Bronchial epithelial cell (primary cell): ENCODE measurements around the gene PCNX2. TPM values are rescaled to one million over a fixed set of nuclear protein-coding genes. Genes with fewer than 3 reads are reported as not detected.

ENCODE experiments used
- DNase-seq: peaks from one replicate; pipeline ENCODE4 v3.0.0-alpha.2; 2010; ENCODE audit warnings: low read depth
- FAIRE-seq: peaks from 2 replicates; lab custom pipeline; 2011; peaks lifted over from hg19 to GRCh38; lab: Jason Lieb, UNC
- H3K27me3 ChIP-seq: 2 replicates; pipeline ENCODE4 v1.5.1; 2011; ENCODE audit warnings: low read length; ENCODE audit not compliant: control insufficient read depth, insufficient read depth
- H3K36me3 ChIP-seq: 2 replicates; pipeline ENCODE4 v1.5.1; 2011; ENCODE audit warnings: low read length; ENCODE audit not compliant: control insufficient read depth, insufficient read depth
- H3K4me3 ChIP-seq: 2 replicates; pipeline ENCODE4 v1.5.1; 2011; ENCODE audit warnings: mild to moderate bottlenecking, low read depth, low read length, control low read depth
- CTCF ChIP-seq: IDR thresholded peaks from 2 replicates; pipeline ENCODE4 v1.5.1; 2011; ENCODE audit warnings: mild to moderate bottlenecking, moderate library complexity, low read length, control low read depth, inconsistent platforms; ENCODE audit not compliant: insufficient read depth, severe bottlenecking
- total RNA-seq: library from RNA; depleted of rRNA; stranded (reverse); fragments of >200 nt; gene quantifications from 2 replicates; pipeline ENCODE4 v1.2.1, GENCODE V29; 2014

Gene PCNX2
- total RNA-seq, 1 donor from 2014 or later, result 30.3 TPM

GRCh38 chr1:233281711-233282581 lies 13.6 kb downstream of the PCNX2 start:
- H3K4me3 ChIP-seq, result no peak overlapping the region
- no peak for TF ChIP-seq CTCF
- FAIRE-seq (no peak), DNase-seq (no peak)
- H3K27me3 ChIP-seq, result no peaks in the 10 kb centered on the region
- H3K36me3 ChIP-seq, result peaks cover 2% of the 10 kb centered on the region

- Histone ChIP-seq H3K36me3 (no peaks in the 10 kb centered on the region), H3K4me3 (no peak overlapping the region), H3K27me3 (no peaks in the 10 kb centered on the region)
- DNase-seq (no peak), FAIRE-seq (no peak)
- no peak for TF ChIP-seq CTCF
Measured at GRCh38 chr1:233279971-233280370, 15.6 kb downstream of the PCNX2 start.

- H3K4me3 ChIP-seq, result no peak overlapping the region
- no peak for TF ChIP-seq CTCF
- no peaks in the 10 kb centered on the region for H3K27me3 ChIP-seq
- DNase-seq (no peak), FAIRE-seq (no peak)
- H3K36me3 ChIP-seq, result no peaks in the 10 kb centered on the region
Measured at GRCh38 chr1:233278631-233279030, 16.9 kb downstream of the PCNX2 start.

- no peak for DNase-seq
- no peak for TF ChIP-seq CTCF
- no peaks in the 10 kb centered on the region for H3K27me3 ChIP-seq
- FAIRE-seq, result no peak
- H3K4me3 ChIP-seq, result no peak overlapping the region
- no peaks in the 10 kb centered on the region for H3K36me3 ChIP-seq
Measured at GRCh38 chr1:233277637-233278606, 17.6 kb downstream of the PCNX2 start.

GRCh38 chr1:233269656-233270055 lies 25.9 kb downstream of the PCNX2 start:
- no peaks in the 10 kb centered on the region for H3K36me3 ChIP-seq
- FAIRE-seq, result no peak
- no peak for TF ChIP-seq CTCF
- no peak overlapping the region for H3K4me3 ChIP-seq
- no peaks in the 10 kb centered on the region for H3K27me3 ChIP-seq
- no peak for DNase-seq
